K562 (cell line): ENCODE results near the gene C1orf174. TPM values are rescaled to one million over a fixed set of nuclear protein-coding genes. Genes with fewer than 3 reads are reported as not detected.

Experiments
- BMI1 ChIP-seq: fragments of 150-350 bp; IDR thresholded peaks from 2 replicates; pipeline ENCODE4 v1.6.1; 2014; ENCODE audit warnings: low read length
- CREM ChIP-seq: IDR thresholded peaks from 2 replicates; pipeline ENCODE4 v1.6.1; 2014; ENCODE audit warnings: antibody characterized with exemption, low read depth
- EGR1 ChIP-seq: fragments of 450-650 bp; conservative IDR thresholded peaks from 2 replicates; pipeline ENCODE4 v1.6.1; 2017; ENCODE audit warnings: mild to moderate bottlenecking
- EP300 ChIP-seq: IDR thresholded peaks from 2 replicates; pipeline ENCODE4 v1.6.1; 2012; ENCODE audit warnings: low read length, improper control_type of control experiment
- GATA2 ChIP-seq: sonication (generic); formaldehyde crosslinking; IDR thresholded peaks from 2 replicates; pipeline ENCODE4 v1.4.0; 2020; ENCODE audit warnings: mild to moderate bottlenecking, missing genetic modification reagents
- HEY1 ChIP-seq: fragments of 250-450 bp; sonication (Bioruptor Pico); IDR thresholded peaks from 2 replicates; pipeline ENCODE4 v1.5.0; 2020; ENCODE audit warnings: mild to moderate bottlenecking, moderate library complexity, borderline replicate concordance
- MAZ ChIP-seq, 2 experiments: fragments of 450-650 bp in 1 of 2; sonication (generic) in 1 of 2; formaldehyde crosslinking; IDR thresholded peaks in 1 of 2; conservative IDR thresholded peaks in 1 of 2; 2 replicates each; pipeline versions ENCODE4 v1.4.0 to v1.5.0; 2020; ENCODE audit warnings: mild to moderate bottlenecking in 1 of 2, missing genetic modification reagents in 1 of 2
- PHF8 ChIP-seq: fragments of 200-600 bp; sonication (generic); IDR thresholded peaks from 2 replicates; pipeline ENCODE4 v1.6.1; 2012; ENCODE audit warnings: mixed run types, mild to moderate bottlenecking, inconsistent platforms, low read length, moderate library complexity, borderline replicate concordance
- RB1 ChIP-seq: fragments of 450-650 bp; IDR thresholded peaks from 2 replicates; pipeline ENCODE4 v1.6.1; 2017; ENCODE audit warnings: low read depth, mild to moderate bottlenecking
- SMAD3 ChIP-seq: fragments of 450-650 bp; formaldehyde crosslinking; conservative IDR thresholded peaks from 2 replicates; pipeline ENCODE4 v1.4.0; 2020; ENCODE audit warnings: mild to moderate bottlenecking
- SNIP1 ChIP-seq: fragments of 450-650 bp; IDR thresholded peaks from 2 replicates; pipeline ENCODE4 v1.7.1; 2017; ENCODE audit warnings: low read depth, mild to moderate bottlenecking
- XRCC5 ChIP-seq: fragments of 200-400 bp; formaldehyde crosslinking; IDR thresholded peaks from 2 replicates; pipeline ENCODE4 v1.6.1; 2017; ENCODE audit warnings: low read depth, mild to moderate bottlenecking, low read length
- ZFP30 ChIP-seq: fragments of 250-450 bp; sonication (Bioruptor Pico); IDR thresholded peaks from 2 replicates; pipeline ENCODE4 v1.8.0; 2022; ENCODE audit warnings: moderate library complexity, mild to moderate bottlenecking, inconsistent platforms, borderline replicate concordance
- ZNF324 ChIP-seq: fragments of 250-450 bp; sonication (Bioruptor Pico); IDR thresholded peaks from 2 replicates; pipeline ENCODE4 v1.4.0; 2020; ENCODE audit warnings: mild to moderate bottlenecking
- polyA plus RNA-seq, 8 experiments: library from polyadenylated mRNA; depleted of rRNA in 4 of 8; stranded (reverse) in 5 of 8; unstranded in 3 of 8; fragments of >200 nt; fragmentation: Nextera tagmentation in 2 of 8; fragmentation: Illumina TruSeq in 1 of 8; extraction: Ambion mirVana in 2 of 8; extraction: Trizol in 1 of 8; gene quantifications; 2 replicates each; pipeline versions ENCODE4 v1.2.1 to v1.2.3, GENCODE V29; 2011 to 2014; ENCODE audit warnings: inconsistent platforms in 1 of 8, missing spikeins in 1 of 8
- total RNA-seq, 7 experiments: library from RNA; depleted of rRNA in 6 of 7; stranded (reverse); fragments of >200 nt in 6 of 7; fragmentation: Illumina TruSeq in 2 of 7; extraction: Trizol in 2 of 7; gene quantifications; 2 replicates each; pipeline versions ENCODE4 v1.2.1 to v1.2.3, GENCODE V29; 2011 to 2021; ENCODE audit warnings: low replicate concordance in 1 of 7
- TF ChIP-seq, protein P1 (sequence below): sonication (generic); IDR thresholded peaks from 2 replicates; pipeline ENCODE4 v1.6.1; 2016
- TF ChIP-seq, protein P2 (sequence below), 2 experiments: IDR thresholded peaks; 2 replicates each; pipeline ENCODE4 v1.6.1; 2012; ENCODE audit warnings: improper control_type of control experiment in 2 of 2, low read depth in 2 of 2, low read length in 2 of 2, borderline replicate concordance in 1 of 2
- TF ChIP-seq, protein P3 (sequence below): fragments of 450-650 bp; formaldehyde crosslinking; conservative IDR thresholded peaks from 2 replicates; pipeline ENCODE4 v1.4.0; 2022; ENCODE audit warnings: mild to moderate bottlenecking, missing genetic modification characterization
- TF ChIP-seq, protein P4 (sequence below), 2 experiments: fragments of 250-450 bp in 1 of 2; fragments of 450-650 bp in 1 of 2; sonication (Bioruptor Pico) in 1 of 2; IDR thresholded peaks; 2 replicates each; pipeline versions ENCODE4 v1.6.1 to v1.8.0; 2016 to 2021; ENCODE audit warnings: mild to moderate bottlenecking in 2 of 2, moderate library complexity in 2 of 2, missing compliant biosample characterization in 1 of 2, missing genetic modification characterization in 1 of 2
- TF ChIP-seq, protein P5 (sequence below), 2 experiments: fragments of 450-650 bp in 1 of 2; sonication (generic) in 1 of 2; formaldehyde crosslinking in 1 of 2; IDR thresholded peaks in 1 of 2; conservative IDR thresholded peaks in 1 of 2; 2 replicates each; pipeline versions ENCODE4 v1.6.1 to v1.8.1; 2016 to 2023; ENCODE audit warnings: mild to moderate bottlenecking in 2 of 2, moderate library complexity in 2 of 2, inconsistent platforms in 1 of 2, missing genetic modification reagents in 1 of 2
- TF ChIP-seq, protein P6 (sequence below), 2 experiments: fragments of 450-650 bp in 1 of 2; sonication (generic) in 1 of 2; formaldehyde crosslinking; conservative IDR thresholded peaks; 2 replicates each; pipeline versions ENCODE4 v1.4.0 to v1.8.1; 2020 to 2022; ENCODE audit warnings: mild to moderate bottlenecking in 1 of 2, missing genetic modification reagents in 1 of 2

Gene C1orf174
- total and polyA plus RNA-seq, 9 of the 15 experiments (the other 6 are each of a cell fraction or from before 2014, with no cell fraction given), result 38.5 to 64.9 (median 45.4) TPM

DNA sequence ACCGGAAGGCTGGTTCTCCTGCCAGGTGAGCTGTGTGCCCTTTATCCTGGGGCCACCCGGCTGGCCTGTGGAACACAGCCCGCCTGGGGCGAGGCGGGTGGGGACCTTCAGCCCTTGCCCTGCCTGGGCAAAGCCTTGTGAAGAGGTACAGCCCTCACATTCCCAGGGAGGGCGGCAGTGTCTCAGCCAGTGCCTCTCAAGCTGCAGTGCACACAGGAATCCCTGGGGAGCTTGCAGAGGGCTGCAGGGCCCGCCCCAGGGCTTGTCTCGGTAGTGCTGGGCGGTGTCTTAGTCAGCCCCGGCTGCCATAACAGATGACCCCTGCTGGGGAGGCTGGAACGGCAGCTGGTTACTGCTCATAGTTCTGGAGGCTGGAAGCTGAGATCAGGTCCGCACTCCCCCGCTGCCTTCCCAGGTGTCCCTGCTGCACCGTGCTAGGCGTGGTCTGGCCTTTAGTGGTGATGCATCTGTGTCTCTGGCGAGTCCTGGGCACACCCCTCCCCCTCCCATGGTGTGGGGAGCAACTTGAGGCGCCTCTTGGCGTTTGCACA is 30.2 kb downstream of the C1orf174 start (continued):
- peak; percentile 41; the same call in 1 of the 2 replicates for TF ChIP-seq RB1
- TF ChIP-seq, protein P1, sequence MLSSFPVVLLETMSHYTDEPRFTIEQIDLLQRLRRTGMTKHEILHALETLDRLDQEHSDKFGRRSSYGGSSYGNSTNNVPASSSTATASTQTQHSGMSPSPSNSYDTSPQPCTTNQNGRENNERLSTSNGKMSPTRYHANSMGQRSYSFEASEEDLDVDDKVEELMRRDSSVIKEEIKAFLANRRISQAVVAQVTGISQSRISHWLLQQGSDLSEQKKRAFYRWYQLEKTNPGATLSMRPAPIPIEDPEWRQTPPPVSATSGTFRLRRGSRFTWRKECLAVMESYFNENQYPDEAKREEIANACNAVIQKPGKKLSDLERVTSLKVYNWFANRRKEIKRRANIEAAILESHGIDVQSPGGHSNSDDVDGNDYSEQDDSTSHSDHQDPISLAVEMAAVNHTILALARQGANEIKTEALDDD, result peak; percentile 80; the same call in 1 of the 2 replicates
- peak in 1 of 2 experiments; percentile 50; a peak in 2 of 4 replicates for TF ChIP-seq MAZ (CRISPR knock-in tag; conservative IDR thresholded peaks at IDR 0.05 in 1 of 2, IDR thresholded peaks at IDR 0.05 in 1 of 2)
- TF ChIP-seq, protein P2, sequence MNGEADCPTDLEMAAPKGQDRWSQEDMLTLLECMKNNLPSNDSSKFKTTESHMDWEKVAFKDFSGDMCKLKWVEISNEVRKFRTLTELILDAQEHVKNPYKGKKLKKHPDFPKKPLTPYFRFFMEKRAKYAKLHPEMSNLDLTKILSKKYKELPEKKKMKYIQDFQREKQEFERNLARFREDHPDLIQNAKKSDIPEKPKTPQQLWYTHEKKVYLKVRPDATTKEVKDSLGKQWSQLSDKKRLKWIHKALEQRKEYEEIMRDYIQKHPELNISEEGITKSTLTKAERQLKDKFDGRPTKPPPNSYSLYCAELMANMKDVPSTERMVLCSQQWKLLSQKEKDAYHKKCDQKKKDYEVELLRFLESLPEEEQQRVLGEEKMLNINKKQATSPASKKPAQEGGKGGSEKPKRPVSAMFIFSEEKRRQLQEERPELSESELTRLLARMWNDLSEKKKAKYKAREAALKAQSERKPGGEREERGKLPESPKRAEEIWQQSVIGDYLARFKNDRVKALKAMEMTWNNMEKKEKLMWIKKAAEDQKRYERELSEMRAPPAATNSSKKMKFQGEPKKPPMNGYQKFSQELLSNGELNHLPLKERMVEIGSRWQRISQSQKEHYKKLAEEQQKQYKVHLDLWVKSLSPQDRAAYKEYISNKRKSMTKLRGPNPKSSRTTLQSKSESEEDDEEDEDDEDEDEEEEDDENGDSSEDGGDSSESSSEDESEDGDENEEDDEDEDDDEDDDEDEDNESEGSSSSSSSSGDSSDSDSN (IDR thresholded peaks at IDR 0.05; ENCODE audit: borderline replicate concordance in 1 of 2, low read depth in 2 of 2, low read length in 2 of 2), result peak in 1 of 2 experiments; percentile 66; a peak in 1 of 4 replicates
- TF ChIP-seq, protein P3, sequence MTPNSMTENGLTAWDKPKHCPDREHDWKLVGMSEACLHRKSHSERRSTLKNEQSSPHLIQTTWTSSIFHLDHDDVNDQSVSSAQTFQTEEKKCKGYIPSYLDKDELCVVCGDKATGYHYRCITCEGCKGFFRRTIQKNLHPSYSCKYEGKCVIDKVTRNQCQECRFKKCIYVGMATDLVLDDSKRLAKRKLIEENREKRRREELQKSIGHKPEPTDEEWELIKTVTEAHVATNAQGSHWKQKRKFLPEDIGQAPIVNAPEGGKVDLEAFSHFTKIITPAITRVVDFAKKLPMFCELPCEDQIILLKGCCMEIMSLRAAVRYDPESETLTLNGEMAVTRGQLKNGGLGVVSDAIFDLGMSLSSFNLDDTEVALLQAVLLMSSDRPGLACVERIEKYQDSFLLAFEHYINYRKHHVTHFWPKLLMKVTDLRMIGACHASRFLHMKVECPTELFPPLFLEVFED (CRISPR knock-in tag), result no peak
- TF ChIP-seq GATA2 (CRISPR knock-in tag), result peak; percentile 4; the same call in 1 of the 2 replicates
- TF ChIP-seq EP300, result peak; percentile 24; the same call in 1 of the 2 replicates
- TF ChIP-seq, protein P4, sequence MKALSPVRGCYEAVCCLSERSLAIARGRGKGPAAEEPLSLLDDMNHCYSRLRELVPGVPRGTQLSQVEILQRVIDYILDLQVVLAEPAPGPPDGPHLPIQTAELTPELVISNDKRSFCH (CRISPR knock-in tag; IDR thresholded peaks at IDR 0.05), result no peak
- TF ChIP-seq, protein P4 (tag; IDR thresholded peaks at IDR 0.05), result no peak
- peak; percentile 69 for TF ChIP-seq CREM
- no peak for TF ChIP-seq SNIP1
- TF ChIP-seq, protein P5, sequence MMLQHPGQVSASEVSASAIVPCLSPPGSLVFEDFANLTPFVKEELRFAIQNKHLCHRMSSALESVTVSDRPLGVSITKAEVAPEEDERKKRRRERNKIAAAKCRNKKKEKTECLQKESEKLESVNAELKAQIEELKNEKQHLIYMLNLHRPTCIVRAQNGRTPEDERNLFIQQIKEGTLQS (IDR thresholded peaks at IDR 0.05), result peak; percentile 26; the same call in 1 of the 2 replicates
- TF ChIP-seq, protein P5 (CRISPR knock-in tag; conservative IDR thresholded peaks at IDR 0.05), result no peak; the same call in 1 of the 2 replicates
- TF ChIP-seq EGR1, result peak; percentile 56
- TF ChIP-seq PHF8, result peak; percentile 16; the same call in 1 of the 2 replicates
- peak; percentile 26; the same call in 1 of the 2 replicates for TF ChIP-seq XRCC5
- TF ChIP-seq HEY1, result no peak
- TF ChIP-seq ZNF324 (CRISPR knock-in tag), result no peak
- TF ChIP-seq, protein P6, sequence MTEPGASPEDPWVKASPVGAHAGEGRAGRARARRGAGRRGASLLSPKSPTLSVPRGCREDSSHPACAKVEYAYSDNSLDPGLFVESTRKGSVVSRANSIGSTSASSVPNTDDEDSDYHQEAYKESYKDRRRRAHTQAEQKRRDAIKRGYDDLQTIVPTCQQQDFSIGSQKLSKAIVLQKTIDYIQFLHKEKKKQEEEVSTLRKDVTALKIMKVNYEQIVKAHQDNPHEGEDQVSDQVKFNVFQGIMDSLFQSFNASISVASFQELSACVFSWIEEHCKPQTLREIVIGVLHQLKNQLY (CRISPR knock-in tag; conservative IDR thresholded peaks at IDR 0.05), result no peak
- no peak for TF ChIP-seq BMI1
- no peak for TF ChIP-seq SMAD3 (CRISPR knock-in tag)
- TF ChIP-seq ZFP30 (CRISPR knock-in tag), result no peak
